ENCODE measurements around the gene STK32B.

Gene STK32B

DNA sequence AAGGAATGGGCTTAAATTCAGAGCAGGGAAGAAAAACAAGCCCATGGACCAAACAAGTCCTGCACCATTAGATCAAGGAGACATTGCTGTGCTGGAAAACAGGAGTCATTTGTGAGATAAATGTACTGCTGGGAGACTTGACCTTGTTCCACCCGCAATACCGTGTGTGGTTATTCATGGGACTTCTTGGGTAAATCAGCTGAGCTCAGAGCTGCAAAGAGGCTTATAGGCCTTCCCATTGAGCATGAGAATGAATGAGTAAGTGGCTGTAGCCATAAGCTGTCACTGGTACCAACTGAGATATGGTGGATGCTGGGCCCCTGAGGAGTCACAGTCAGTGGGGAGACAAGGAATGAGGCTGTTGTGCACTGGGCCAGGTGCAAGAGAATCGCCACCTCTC, 29.7 kb upstream of the STK32B start:
- no peak for DNase-seq (ENCODE audit: low spot score)
- ATAC-seq (ENCODE audit: low read depth) = no peak

DNA sequence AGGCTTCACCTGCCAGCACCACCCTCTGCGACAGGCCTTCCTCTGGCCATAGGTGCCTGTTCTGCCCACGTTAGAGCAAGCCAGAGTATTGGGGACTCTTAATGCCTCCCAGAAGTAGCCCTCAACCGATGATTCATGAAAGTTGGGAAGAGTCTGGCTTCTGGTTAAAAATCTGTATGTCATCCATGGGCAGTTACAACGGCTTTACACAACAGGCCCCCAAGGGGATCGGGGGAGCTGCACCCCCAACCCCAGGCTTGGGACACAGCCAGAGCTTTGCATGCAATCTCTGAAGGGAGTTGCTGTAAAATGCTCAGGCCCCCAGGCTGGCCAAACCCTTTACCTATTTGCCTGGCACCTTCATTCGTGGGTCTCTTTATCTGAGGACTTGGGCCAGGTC, 26.6 kb upstream of the STK32B start:
- Histone ChIP-seq H3K9me3 (ENCODE audit: severe bottlenecking) (no peaks in the 10 kb centered on the region), H3K4me3 (ENCODE audit: severe bottlenecking) (no peak overlapping the region), H3K36me3 (ENCODE audit: low read depth) (no peaks in the 10 kb centered on the region), H3K27me3 (ENCODE audit: insufficient read depth, poor library complexity, severe bottlenecking) (no peaks in the 10 kb centered on the region), H3K27ac (ENCODE audit: poor library complexity, severe bottlenecking) (no peak overlapping the region), H3K4me1 (ENCODE audit: insufficient read depth, poor library complexity, severe bottlenecking) (no peaks in the 10 kb centered on the region)
- ATAC-seq (ENCODE audit: low read depth) (no peak), DNase-seq (ENCODE audit: low spot score) (no peak)
- TF ChIP-seq, protein P1, sequence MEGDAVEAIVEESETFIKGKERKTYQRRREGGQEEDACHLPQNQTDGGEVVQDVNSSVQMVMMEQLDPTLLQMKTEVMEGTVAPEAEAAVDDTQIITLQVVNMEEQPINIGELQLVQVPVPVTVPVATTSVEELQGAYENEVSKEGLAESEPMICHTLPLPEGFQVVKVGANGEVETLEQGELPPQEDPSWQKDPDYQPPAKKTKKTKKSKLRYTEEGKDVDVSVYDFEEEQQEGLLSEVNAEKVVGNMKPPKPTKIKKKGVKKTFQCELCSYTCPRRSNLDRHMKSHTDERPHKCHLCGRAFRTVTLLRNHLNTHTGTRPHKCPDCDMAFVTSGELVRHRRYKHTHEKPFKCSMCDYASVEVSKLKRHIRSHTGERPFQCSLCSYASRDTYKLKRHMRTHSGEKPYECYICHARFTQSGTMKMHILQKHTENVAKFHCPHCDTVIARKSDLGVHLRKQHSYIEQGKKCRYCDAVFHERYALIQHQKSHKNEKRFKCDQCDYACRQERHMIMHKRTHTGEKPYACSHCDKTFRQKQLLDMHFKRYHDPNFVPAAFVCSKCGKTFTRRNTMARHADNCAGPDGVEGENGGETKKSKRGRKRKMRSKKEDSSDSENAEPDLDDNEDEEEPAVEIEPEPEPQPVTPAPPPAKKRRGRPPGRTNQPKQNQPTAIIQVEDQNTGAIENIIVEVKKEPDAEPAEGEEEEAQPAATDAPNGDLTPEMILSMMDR (IDR thresholded peaks at IDR 0.05; ENCODE audit: poor library complexity, severe bottlenecking) = no peak

More for the DNA sequence above, 29.7 kb upstream of the STK32B start:
- H3K27ac ChIP-seq (ENCODE audit: poor library complexity, severe bottlenecking) = no peak overlapping the region
- H3K36me3 ChIP-seq (ENCODE audit: low read depth) = no peaks in the 10 kb centered on the region
- no peak overlapping the region for H3K4me3 ChIP-seq (ENCODE audit: severe bottlenecking)
- no peaks in the 10 kb centered on the region for H3K9me3 ChIP-seq (ENCODE audit: severe bottlenecking)
- TF ChIP-seq, protein P1 (IDR thresholded peaks at IDR 0.05; ENCODE audit: poor library complexity, severe bottlenecking) = no peak
- H3K27me3 ChIP-seq (ENCODE audit: insufficient read depth, poor library complexity, severe bottlenecking) = peaks cover 16% of the 10 kb centered on the region
- H3K4me1 ChIP-seq (ENCODE audit: insufficient read depth, poor library complexity, severe bottlenecking) = no peaks in the 10 kb centered on the region

DNA sequence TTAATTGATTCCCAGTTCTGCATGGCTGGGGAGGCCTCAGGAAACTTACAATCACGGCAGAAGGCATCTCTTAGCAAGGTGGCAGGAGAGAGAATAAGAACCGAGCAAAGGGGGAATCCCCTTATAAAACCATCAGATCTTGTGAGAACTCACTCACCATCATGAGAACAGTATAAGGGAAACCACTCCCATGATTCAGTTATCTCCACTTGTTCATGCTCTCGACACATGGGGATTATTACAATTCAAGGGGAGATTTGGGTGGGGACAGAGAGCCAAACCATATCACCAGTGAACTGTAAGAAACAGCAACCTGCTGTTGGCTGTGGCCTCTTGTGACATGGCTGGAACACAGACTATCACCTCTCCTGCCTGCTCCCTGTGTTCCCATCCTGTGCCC, 24.9 kb upstream of the STK32B start:
- H3K27ac ChIP-seq (ENCODE audit: poor library complexity, severe bottlenecking) = no peak overlapping the region
- H3K9me3 ChIP-seq (ENCODE audit: severe bottlenecking) = no peaks in the 10 kb centered on the region
- TF ChIP-seq, protein P1 (IDR thresholded peaks at IDR 0.05; ENCODE audit: poor library complexity, severe bottlenecking) = no peak
- H3K4me3 ChIP-seq (ENCODE audit: severe bottlenecking) = no peak overlapping the region
- ATAC-seq (ENCODE audit: low read depth) (no peak), DNase-seq (ENCODE audit: low spot score) (no peak)
- H3K4me1 ChIP-seq (ENCODE audit: insufficient read depth, poor library complexity, severe bottlenecking) = no peaks in the 10 kb centered on the region
- H3K27me3 ChIP-seq (ENCODE audit: insufficient read depth, poor library complexity, severe bottlenecking) = no peaks in the 10 kb centered on the region
- H3K36me3 ChIP-seq (ENCODE audit: low read depth) = no peaks in the 10 kb centered on the region

DNA sequence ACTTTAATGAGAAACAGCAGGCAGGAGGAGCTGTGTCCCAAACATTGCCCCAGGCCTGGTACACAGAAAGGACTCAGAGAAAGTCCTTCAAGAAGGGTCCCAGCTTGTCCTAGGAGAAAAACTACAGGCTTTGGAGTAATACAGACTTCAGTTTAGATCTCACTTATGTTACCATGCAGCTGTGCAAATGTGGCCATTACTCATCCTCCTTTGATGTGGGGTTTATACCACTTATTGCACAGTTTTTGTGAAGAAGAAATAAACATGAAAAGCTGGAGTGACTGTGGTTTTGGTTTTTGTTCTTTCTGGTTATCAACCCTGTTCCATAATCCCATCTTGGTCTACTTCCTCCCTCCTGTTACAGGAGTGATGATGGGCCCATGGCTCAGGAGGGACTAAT, 23.9 kb upstream of the STK32B start:
- no peak overlapping the region for H3K27ac ChIP-seq (ENCODE audit: poor library complexity, severe bottlenecking)
- no peaks in the 10 kb centered on the region for H3K4me1 ChIP-seq (ENCODE audit: insufficient read depth, poor library complexity, severe bottlenecking)
- ATAC-seq (ENCODE audit: low read depth) (no peak), DNase-seq (ENCODE audit: low spot score) (no peak)
- TF ChIP-seq, protein P1 (IDR thresholded peaks at IDR 0.05; ENCODE audit: poor library complexity, severe bottlenecking) = no peak
- no peak overlapping the region for H3K4me3 ChIP-seq (ENCODE audit: severe bottlenecking)
- no peaks in the 10 kb centered on the region for H3K9me3 ChIP-seq (ENCODE audit: severe bottlenecking)
- no peaks in the 10 kb centered on the region for H3K36me3 ChIP-seq (ENCODE audit: low read depth)
- no peaks in the 10 kb centered on the region for H3K27me3 ChIP-seq (ENCODE audit: insufficient read depth, poor library complexity, severe bottlenecking)

DNA sequence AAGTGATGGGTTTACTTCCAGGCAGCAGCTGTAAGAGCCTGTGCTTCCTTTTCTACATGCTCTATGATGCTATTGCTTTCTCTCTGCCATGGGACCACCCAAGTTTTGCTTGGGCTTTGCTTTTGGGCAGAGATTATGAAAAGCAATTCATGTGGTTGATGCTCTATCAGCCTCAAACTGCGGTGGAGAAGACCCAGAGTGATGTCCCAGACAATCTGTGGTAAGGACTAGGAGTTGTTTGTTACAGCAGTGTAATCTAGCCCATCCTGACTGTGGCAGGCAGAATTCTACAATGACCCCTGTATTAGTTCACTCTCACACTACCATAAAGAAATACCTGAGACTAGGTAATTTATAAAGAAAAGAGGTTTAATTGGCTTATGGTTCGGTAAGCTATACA, 22.8 kb upstream of the STK32B start:
- DNase-seq (ENCODE audit: low spot score) = no peak
- ATAC-seq (ENCODE audit: low read depth) = no peak

More for the DNA sequence above, 22.8 kb upstream of the STK32B start:
- TF ChIP-seq, protein P1 (IDR thresholded peaks at IDR 0.05; ENCODE audit: poor library complexity, severe bottlenecking) = no peak
- Histone ChIP-seq H3K4me3 (ENCODE audit: severe bottlenecking) (no peak overlapping the region), H3K9me3 (ENCODE audit: severe bottlenecking) (no peaks in the 10 kb centered on the region), H3K36me3 (ENCODE audit: low read depth) (no peaks in the 10 kb centered on the region), H3K4me1 (ENCODE audit: insufficient read depth, poor library complexity, severe bottlenecking) (peaks cover 2% of the 10 kb centered on the region), H3K27me3 (ENCODE audit: insufficient read depth, poor library complexity, severe bottlenecking) (no peaks in the 10 kb centered on the region), H3K27ac (ENCODE audit: poor library complexity, severe bottlenecking) (no peak overlapping the region)
